Measurements from ENCODE around the gene ARRB2.
"Not testable (repeated sequence)": the region's sequence is repeated elsewhere in the genome, so short reads cannot be mapped to it uniquely, and the experiment has no call there.

Gene ARRB2

GRCh38 chr17:4701116-4701515 is 9.3 kb upstream of the ARRB2 start:
- DNase-seq (ENCODE audit: low read depth in 2 of 2), result no peak

GRCh38 chr17:4703330-4703691 is 7.1 kb upstream of the ARRB2 start:
- no peak for DNase-seq (ENCODE audit: low read depth in 2 of 2)

GRCh38 chr17:4704574-4704907 is 5.9 kb upstream of the ARRB2 start:
- DNase-seq (ENCODE audit: low read depth in 2 of 2), result not testable (repeated sequence)

GRCh38 chr17:4704991-4705390 is 5.4 kb upstream of the ARRB2 start:
- DNase-seq (ENCODE audit: low read depth in 2 of 2), result no peak

- no peak for DNase-seq (ENCODE audit: low read depth in 2 of 2)
Measured at GRCh38 chr17:4706121-4706520, 4.3 kb upstream of the ARRB2 start.

GRCh38 chr17:4708436-4708835 is 2.0 kb upstream of the ARRB2 start:
- no peak for DNase-seq (ENCODE audit: low read depth in 2 of 2)

GRCh38 chr17:4710693-4711634 is 532 bp downstream of the ARRB2 start:
- DNase-seq (ENCODE audit: low read depth in 2 of 2), result no peak

- no peak for DNase-seq (ENCODE audit: low read depth in 2 of 2)
Measured at GRCh38 chr17:4711661-4712181, 1.3 kb downstream of the ARRB2 start.

GRCh38 chr17:4712526-4712925 is 2.1 kb downstream of the ARRB2 start:
- no peak for DNase-seq (ENCODE audit: low read depth in 2 of 2)

GRCh38 chr17:4714340-4715062 is 4.1 kb downstream of the ARRB2 start:
- not testable (repeated sequence) for DNase-seq (ENCODE audit: low read depth in 2 of 2)

GRCh38 chr17:4715063-4715744 is 4.8 kb downstream of the ARRB2 start:
- DNase-seq (ENCODE audit: low read depth in 2 of 2), result no peak

- no peak for DNase-seq (ENCODE audit: low read depth in 2 of 2)
Measured at GRCh38 chr17:4716081-4716480, 5.6 kb downstream of the ARRB2 start.

- DNase-seq (ENCODE audit: low read depth in 2 of 2), result no peak
Measured at GRCh38 chr17:4717791-4718190, 7.4 kb downstream of the ARRB2 start.

- no peak for DNase-seq (ENCODE audit: low read depth in 2 of 2)
Measured at GRCh38 chr17:4718276-4718675, 7.8 kb downstream of the ARRB2 start.

- DNase-seq (ENCODE audit: low read depth in 2 of 2), result no peak
Measured at GRCh38 chr17:4719146-4719545, 8.7 kb downstream of the ARRB2 start.

- no peak for DNase-seq (ENCODE audit: low read depth in 2 of 2)
Measured at GRCh38 chr17:4719684-4720221, 9.3 kb downstream of the ARRB2 start.

- no peak for DNase-seq (ENCODE audit: low read depth in 2 of 2)
Measured at GRCh38 chr17:4720787-4721186, 10.4 kb downstream of the ARRB2 start.

- no peak for DNase-seq (ENCODE audit: low read depth in 2 of 2)
Measured at GRCh38 chr17:4721203-4722135, 11.0 kb downstream of the ARRB2 start.

- no peak for DNase-seq (ENCODE audit: low read depth in 2 of 2)
Measured at GRCh38 chr17:4722678-4723240, 12.3 kb downstream of the ARRB2 start.

GRCh38 chr17:4724650-4725049 is 14.2 kb downstream of the ARRB2 start:
- DNase-seq (ENCODE audit: low read depth in 2 of 2), result no peak

All from stimulated activated CD8-positive, alpha-beta memory T cell treated with anti-CD3 and anti-CD28 coated beads, Interleukin-15, amount 100 ng/mL, for 4 hours (primary cell).